Muscle layer of colon (tissue), 2 donors: Measurements from ENCODE around the gene LAMC2.

Experiments used
- H3K27ac ChIP-seq: one replicate; pipeline ENCODE4 v1.7.0; 2013; ENCODE audit warnings: low read depth, mild to moderate bottlenecking, low read length, moderate library complexity
- H3K27me3 ChIP-seq, 2 donors: one replicate each; pipeline ENCODE4 v1.7.0; 2013; ENCODE audit warnings: low read length in 2 of 2, mild to moderate bottlenecking in 2 of 2; ENCODE audit not compliant: insufficient read depth in 2 of 2, control insufficient read depth in 1 of 2
- H3K36me3 ChIP-seq: one replicate; pipeline ENCODE4 v1.7.0; 2013; ENCODE audit warnings: mild to moderate bottlenecking, low read length; ENCODE audit not compliant: insufficient read depth
- H3K4me1 ChIP-seq: one replicate; pipeline ENCODE4 v1.7.0; 2013; ENCODE audit warnings: mild to moderate bottlenecking, low read length; ENCODE audit not compliant: insufficient read depth
- H3K4me3 ChIP-seq, 2 donors: one replicate each; pipeline ENCODE4 v1.7.0; 2013; ENCODE audit warnings: low read length in 2 of 2, low read depth in 1 of 2, mild to moderate bottlenecking in 1 of 2, moderate library complexity in 1 of 2
- H3K9ac ChIP-seq: one replicate; pipeline ENCODE4 v1.7.0; 2013; ENCODE audit warnings: low read length
- H3K9me3 ChIP-seq: one replicate; pipeline ENCODE4 v1.7.0; 2013; ENCODE audit warnings: mild to moderate bottlenecking, low read length
- donor health status: abdominal sarcoma.
- donor health status: Adenocarcinoma of cecum.

Gene LAMC2

DNA sequence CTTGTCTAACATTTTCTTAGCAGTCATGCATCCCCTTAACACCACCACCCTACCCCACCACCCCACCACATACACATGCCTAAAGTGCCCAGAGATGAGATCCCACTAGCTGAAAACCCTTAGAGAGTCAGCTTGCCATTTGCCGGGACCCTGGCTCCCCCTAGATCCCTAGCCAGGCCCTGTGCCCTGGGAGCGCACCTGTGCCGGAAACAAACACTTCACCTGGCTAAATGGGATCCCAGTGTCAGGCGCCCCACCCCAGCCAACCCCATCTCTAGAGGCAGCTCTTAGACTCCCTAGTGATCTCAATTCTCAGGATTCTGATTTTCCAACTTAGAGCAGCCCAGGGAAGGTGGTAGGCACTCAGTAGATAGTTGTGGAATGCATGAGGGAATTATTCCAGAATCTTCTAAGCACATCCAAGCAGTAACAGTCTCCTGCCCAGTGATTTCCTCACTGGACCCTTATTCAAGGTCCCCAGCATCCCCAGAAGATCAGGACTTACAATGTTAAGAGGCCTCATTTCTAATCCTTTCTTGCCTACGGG, 105.2 kb downstream of the LAMC2 start:
- peaks cover 43% of the 10 kb centered on the region for H3K4me1 ChIP-seq
- H3K27me3 ChIP-seq: no peaks in the 10 kb centered on the region
- H3K9ac ChIP-seq: no peak overlapping the region
- no peaks in the 10 kb centered on the region for H3K36me3 ChIP-seq
- no peaks in the 10 kb centered on the region for H3K9me3 ChIP-seq
- H3K4me3 ChIP-seq: no peak overlapping the region
- H3K27ac ChIP-seq: peak overlapping the region; percentile 59

DNA sequence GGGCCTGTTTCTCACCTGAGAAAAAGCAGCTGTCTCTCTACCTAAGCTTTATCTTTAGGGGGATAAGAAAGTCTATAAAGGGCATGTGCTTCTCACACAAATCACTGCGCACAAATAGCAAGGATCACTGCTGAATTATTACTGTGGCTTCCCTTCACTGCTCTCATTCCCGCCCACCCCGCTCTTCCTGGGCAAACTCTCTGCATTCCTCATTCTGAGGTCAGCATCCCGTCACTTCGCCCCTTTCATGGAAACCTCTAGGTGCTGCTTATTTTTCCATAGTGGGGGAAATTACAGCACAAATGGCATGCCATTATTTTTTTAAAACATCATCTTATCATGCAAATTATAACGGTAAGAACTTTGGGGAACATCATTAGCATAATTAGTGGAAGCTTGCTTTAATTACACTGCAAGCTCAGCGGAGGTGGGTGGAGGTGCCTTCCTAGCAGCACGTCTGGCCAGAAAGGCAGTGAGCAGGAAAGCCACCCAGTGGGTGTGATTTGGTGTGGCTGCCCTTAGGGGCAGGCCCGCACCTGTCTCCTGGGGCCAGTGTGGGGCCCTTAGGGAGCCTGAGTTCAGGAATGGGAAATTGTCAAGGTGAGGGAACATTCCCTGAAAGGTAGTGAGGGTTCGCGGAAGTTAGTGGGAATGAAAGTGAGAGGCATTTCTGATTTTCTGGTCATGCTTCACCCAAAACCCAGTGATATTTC, 105.9 kb downstream of the LAMC2 start:
- Histone ChIP-seq H3K9me3 (no peaks in the 10 kb centered on the region), H3K36me3 (no peaks in the 10 kb centered on the region), H3K27ac (peak overlapping the region; percentile 70), H3K27me3 (no peaks in the 10 kb centered on the region), H3K4me3 (no peak overlapping the region), H3K9ac (no peak overlapping the region), H3K4me1 (peaks cover 37% of the 10 kb centered on the region)

- Histone ChIP-seq H3K27me3 (no peaks in the 10 kb centered on the region), H3K27ac (no peak overlapping the region), H3K9me3 (no peaks in the 10 kb centered on the region), H3K36me3 (no peaks in the 10 kb centered on the region), H3K9ac (no peak overlapping the region), H3K4me3 (no peak overlapping the region), H3K4me1 (peaks cover 26% of the 10 kb centered on the region)
Observed at GRCh38 chr1:183293241-183293640, 107.2 kb downstream of the LAMC2 start.

- Histone ChIP-seq H3K9me3 (no peaks in the 10 kb centered on the region), H3K4me3 (no peak overlapping the region), H3K4me1 (peaks cover 24% of the 10 kb centered on the region), H3K27me3 (no peaks in the 10 kb centered on the region), H3K36me3 (no peaks in the 10 kb centered on the region), H3K27ac (no peak overlapping the region), H3K9ac (no peak overlapping the region)
Observed at GRCh38 chr1:183293876-183294275, 107.8 kb downstream of the LAMC2 start.
